Stomach (tissue), 9 donors: ENCODE results near the gene KIAA1210. TPM values are rescaled to one million over a fixed set of nuclear protein-coding genes. Genes with fewer than 3 reads are reported as not detected.

Experiments
- DNase-seq, 2 donors: peaks; one replicate each; pipeline versions ENCODE4 v3.0.0 to v3.0.0-alpha.2; 2013 to 2019
- H3K27ac ChIP-seq, 5 donors: fragments of 200-600 bp in 4 of 5; sonication (generic) in 4 of 5; one replicate each; pipeline ENCODE4 v1.5.1; 2013 to 2019; ENCODE audit warnings: mild to moderate bottlenecking in 1 of 5, moderate library complexity in 1 of 5
- H3K27me3 ChIP-seq, 3 donors: fragments of 200-600 bp; sonication (generic); one replicate each; pipeline ENCODE4 v1.5.1; 2017 to 2019; ENCODE audit warnings: mixed run types in 1 of 3
- H3K36me3 ChIP-seq, 4 donors: fragments of 200-600 bp; sonication (generic); 1 replicate in 3 of 4; 2 replicates in 1 of 4; pipeline ENCODE4 v1.5.1; 2016 to 2019
- H3K4me1 ChIP-seq, 4 donors: fragments of 200-600 bp; sonication (generic); one replicate each; pipeline ENCODE4 v1.5.1; 2016 to 2019
- H3K4me3 ChIP-seq, 4 donors: fragments of 200-600 bp; sonication (generic) in 3 of 4; one replicate each; pipeline ENCODE4 v1.5.1; 2016 to 2019; ENCODE audit warnings: mild to moderate bottlenecking in 1 of 4
- H3K9me3 ChIP-seq, 4 donors: fragments of 200-600 bp; sonication (generic); one replicate each; pipeline ENCODE4 v1.5.1; 2016 to 2019
- EP300 ChIP-seq: sonication (generic); formaldehyde crosslinking; IDR thresholded peaks from one replicate; pipeline ENCODE4 v1.6.1; 2017; ENCODE audit warnings: antibody characterized with exemption
- POLR2A ChIP-seq, 4 donors: fragments of 450-650 bp; IDR thresholded peaks; one replicate each; pipeline ENCODE4 v1.6.1; 2016; ENCODE audit warnings: antibody characterized with exemption in 4 of 4, control low read depth in 2 of 4, mild to moderate bottlenecking in 1 of 4, moderate library complexity in 1 of 4
- POLR2AphosphoS5 ChIP-seq, 3 donors: sonication (generic); formaldehyde crosslinking; IDR thresholded peaks; one replicate each; pipeline ENCODE4 v1.6.1; 2016; ENCODE audit warnings: antibody characterized with exemption in 3 of 3
- WGBS, 5 donors: extraction: QIAGEN DNeasy Blood & Tissue Kit in 3 of 5; methylation state at CpG; one replicate each; pipeline versions ENCODE4 v1.1.5 to v1.1.7; 2013 to 2018; 5-methylcytosine and 5-hydroxymethylcytosine counted together
- intact Hi-C: fragments of 100-400 bp; cut with DNase I; formaldehyde crosslinking; loops from one replicate; pipeline ENCODE4 v1.15.1; 2023; ENCODE audit warnings: low total_unique reads
- polyA plus RNA-seq, 3 donors: library from polyadenylated mRNA; stranded (reverse); fragments of 200-250 nt; gene quantifications; one replicate each; pipeline ENCODE4 v1.2.3, GENCODE V29; 2013
- total RNA-seq, 5 donors: library from RNA; depleted of rRNA; stranded (reverse); fragments of >200 nt; gene quantifications; one replicate each; pipeline versions ENCODE4 v1.1.0 to v1.2.3, GENCODE V29; 2014 to 2016
- TF ChIP-seq, protein P1 (sequence below), 7 experiments: fragments of 450-650 bp in 4 of 7; fragments of 200-600 bp in 3 of 7; sonication (generic) in 3 of 7; IDR thresholded peaks; one replicate each; pipeline ENCODE4 v1.5.1; 2016 to 2019; ENCODE audit warnings: antibody characterized with exemption in 7 of 7, control low read depth in 2 of 7, mild to moderate bottlenecking in 1 of 7
- donor health status: healthy with polysubstance abuse.
- donor health status: Bipolar disorder and iron deficiency.
- donor health status: healthy.

KIAA1210 gene
- total and polyA plus RNA-seq, 8 donors, result 44.3 TPM; not detected in 7

DNA sequence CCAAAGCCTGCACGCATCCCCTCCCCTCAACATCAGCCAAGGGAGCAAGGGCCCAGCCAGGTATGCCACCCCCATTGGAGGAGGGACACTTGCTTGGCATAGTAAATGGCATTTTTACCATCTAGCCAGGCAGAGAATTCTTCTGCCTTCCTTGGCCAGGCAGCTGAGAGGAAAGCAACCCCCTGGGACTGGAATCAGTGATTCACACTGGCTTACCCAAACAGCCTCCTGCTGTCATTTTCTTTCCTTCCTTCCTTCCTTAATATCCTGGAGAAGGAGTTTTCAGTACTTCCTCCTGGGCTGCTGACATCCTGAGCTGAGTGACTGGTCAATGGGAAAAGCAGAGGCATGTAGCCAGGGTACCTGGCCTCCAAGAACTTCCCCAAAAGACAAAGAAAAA, 28.6 kb upstream of the KIAA1210 start:
- peaks cover 0 to 3% (median 3%) of the 10 kb centered on the region in 3 donors for H3K27me3 ChIP-seq
- no peak overlapping the region for H3K4me3 ChIP-seq
- no peaks in the 10 kb centered on the region for H3K36me3 ChIP-seq
- intact Hi-C loops, result no loop called here
- TF ChIP-seq, protein P1, sequence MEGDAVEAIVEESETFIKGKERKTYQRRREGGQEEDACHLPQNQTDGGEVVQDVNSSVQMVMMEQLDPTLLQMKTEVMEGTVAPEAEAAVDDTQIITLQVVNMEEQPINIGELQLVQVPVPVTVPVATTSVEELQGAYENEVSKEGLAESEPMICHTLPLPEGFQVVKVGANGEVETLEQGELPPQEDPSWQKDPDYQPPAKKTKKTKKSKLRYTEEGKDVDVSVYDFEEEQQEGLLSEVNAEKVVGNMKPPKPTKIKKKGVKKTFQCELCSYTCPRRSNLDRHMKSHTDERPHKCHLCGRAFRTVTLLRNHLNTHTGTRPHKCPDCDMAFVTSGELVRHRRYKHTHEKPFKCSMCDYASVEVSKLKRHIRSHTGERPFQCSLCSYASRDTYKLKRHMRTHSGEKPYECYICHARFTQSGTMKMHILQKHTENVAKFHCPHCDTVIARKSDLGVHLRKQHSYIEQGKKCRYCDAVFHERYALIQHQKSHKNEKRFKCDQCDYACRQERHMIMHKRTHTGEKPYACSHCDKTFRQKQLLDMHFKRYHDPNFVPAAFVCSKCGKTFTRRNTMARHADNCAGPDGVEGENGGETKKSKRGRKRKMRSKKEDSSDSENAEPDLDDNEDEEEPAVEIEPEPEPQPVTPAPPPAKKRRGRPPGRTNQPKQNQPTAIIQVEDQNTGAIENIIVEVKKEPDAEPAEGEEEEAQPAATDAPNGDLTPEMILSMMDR (IDR thresholded peaks at IDR 0.05), result no peak
- no peak for TF ChIP-seq POLR2A (IDR thresholded peaks at IDR 0.05)
- TF ChIP-seq EP300, result no peak
- TF ChIP-seq POLR2AphosphoS5 (IDR thresholded peaks at IDR 0.05), result no peak
- 83 to 100% (median 94%) methylated on average over 1 of the region's 1 CpG for WGBS, 5 donors
- no peaks in the 10 kb centered on the region for H3K9me3 ChIP-seq
- H3K27ac ChIP-seq, result no peak overlapping the region
- H3K4me1 ChIP-seq, result no peaks in the 10 kb centered on the region
- no peak for DNase-seq

DNA sequence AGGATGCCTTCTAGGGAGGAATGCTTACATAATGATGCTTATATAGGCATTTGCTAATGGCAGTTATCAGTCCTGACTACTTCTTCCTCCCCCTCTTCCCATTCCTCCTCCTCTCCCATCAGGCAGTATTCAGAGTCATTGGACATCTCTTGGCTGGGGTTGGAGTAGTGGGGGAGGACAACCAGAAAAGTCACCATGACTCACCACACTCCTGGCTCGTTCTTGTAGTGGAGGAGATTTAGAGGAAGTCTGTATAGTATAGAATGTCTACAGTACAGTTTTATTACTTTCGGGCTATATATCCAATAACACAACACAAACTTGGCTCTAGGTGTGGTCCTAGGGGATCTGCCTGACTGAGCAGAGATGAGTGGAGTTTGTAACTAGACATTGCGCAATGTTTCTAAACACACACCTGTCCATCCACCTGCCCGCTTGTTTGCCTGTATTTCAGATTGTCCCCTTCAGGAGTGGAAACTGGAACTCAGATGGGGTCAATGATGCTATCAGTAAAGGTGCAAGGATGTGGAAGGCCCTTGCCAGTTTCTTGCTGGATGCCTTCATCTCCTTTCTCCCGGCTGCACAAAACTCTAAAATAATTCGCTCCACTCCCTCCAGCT, 27.9 kb upstream of the KIAA1210 start:
- Histone ChIP-seq H3K9me3 (no peaks in the 10 kb centered on the region), H3K27me3 (peaks cover 0 to 3% (median 3%) of the 10 kb centered on the region in 3 donors), H3K4me1 (no peaks in the 10 kb centered on the region), H3K4me3 (no peak overlapping the region), H3K27ac (no peak overlapping the region), H3K36me3 (no peaks in the 10 kb centered on the region)
- peak in 1 of 2 donors; percentile 41 for DNase-seq
- intact Hi-C loops, result no loop called here
- TF ChIP-seq, protein P1 (IDR thresholded peaks at IDR 0.05), result no peak
- TF ChIP-seq POLR2A (IDR thresholded peaks at IDR 0.05), result no peak
- no peak for TF ChIP-seq EP300
- TF ChIP-seq POLR2AphosphoS5 (IDR thresholded peaks at IDR 0.05), result no peak
- WGBS, 5 donors, result 54 to 67% (median 63%) methylated on average over 6 of the region's 6 CpGs

DNA sequence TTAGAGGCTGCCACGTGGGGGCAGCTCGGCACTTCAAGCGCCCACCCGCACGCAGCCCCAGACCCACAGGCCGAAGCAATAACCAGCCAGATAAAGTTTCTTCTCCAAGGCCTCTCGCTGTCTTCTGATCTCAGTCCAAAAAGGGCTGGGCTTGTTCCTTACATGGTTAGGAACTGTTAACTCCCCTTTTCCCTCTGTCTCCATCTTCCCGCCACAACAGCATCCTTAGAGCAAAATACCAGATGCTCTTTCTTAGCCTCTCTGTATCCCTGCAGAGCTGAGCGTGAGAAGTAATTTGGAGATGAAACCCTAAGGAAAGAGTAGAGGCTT, 23.4 kb upstream of the KIAA1210 start:
- H3K4me1 ChIP-seq, result no peaks in the 10 kb centered on the region
- no peak overlapping the region for H3K4me3 ChIP-seq
- intact Hi-C loops, result no loop called here
- peaks cover 0 to 3% (median 3%) of the 10 kb centered on the region in 3 donors for H3K27me3 ChIP-seq
- no peak overlapping the region for H3K27ac ChIP-seq
- no peaks in the 10 kb centered on the region for H3K36me3 ChIP-seq
- TF ChIP-seq EP300 (no peak), POLR2AphosphoS5 (IDR thresholded peaks at IDR 0.05) (no peak), POLR2A (IDR thresholded peaks at IDR 0.05) (no peak)
- TF ChIP-seq, protein P1 (IDR thresholded peaks at IDR 0.05), result no peak
- no peaks in the 10 kb centered on the region for H3K9me3 ChIP-seq
- 35 to 54% (median 42%) methylated on average over 6 to 9 of the region's 9 CpGs for WGBS, 5 donors
- peak in 1 of 2 donors; percentile 56 for DNase-seq

DNA sequence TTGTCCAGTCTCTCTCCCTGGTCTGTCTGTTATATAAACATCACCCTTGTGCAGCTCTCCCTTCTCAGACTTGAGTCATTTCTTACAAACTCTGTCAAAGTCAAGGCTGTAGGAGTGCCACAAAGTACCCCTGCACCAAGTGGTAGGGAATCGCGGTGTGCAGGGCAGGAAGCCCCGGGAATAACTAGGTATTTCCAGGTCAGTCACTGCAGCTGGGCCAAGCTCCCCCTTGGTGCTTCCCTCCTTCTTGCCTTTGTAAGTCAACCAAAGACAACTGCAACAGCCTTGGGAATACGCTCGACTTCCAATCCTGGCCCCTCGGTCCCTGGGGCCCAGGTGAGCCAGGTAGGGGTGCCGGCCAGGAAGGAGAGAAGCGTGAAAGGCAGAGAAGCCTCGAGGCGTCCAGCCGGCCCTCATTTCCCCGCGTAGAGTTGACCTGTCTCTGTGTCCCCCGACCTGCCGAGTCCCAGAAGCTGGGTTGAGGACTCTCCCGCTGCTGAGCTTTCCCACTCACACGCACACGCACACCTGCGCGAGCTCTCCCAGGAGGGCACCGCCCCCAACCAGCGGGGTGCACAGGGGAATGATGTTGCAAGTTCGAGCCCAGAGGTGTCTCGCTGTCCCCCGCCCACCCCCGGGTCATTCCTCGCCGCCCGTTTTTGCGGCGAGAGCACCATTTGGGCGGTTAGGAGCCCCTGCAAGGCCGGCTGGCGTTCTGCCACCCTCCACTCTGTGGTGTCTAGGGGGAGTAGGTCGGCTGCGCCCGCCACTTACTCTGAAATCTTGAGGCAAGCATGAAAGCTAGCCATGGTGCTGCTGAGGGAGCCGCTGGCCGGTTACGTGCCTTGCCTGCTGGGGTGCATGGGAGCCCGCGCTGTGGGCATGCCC, 22.8 kb upstream of the KIAA1210 start:
- Histone ChIP-seq H3K36me3 (no peaks in the 10 kb centered on the region), H3K4me1 (no peaks in the 10 kb centered on the region), H3K27me3 (peaks cover 0 to 3% (median 3%) of the 10 kb centered on the region in 3 donors), H3K9me3 (no peaks in the 10 kb centered on the region), H3K4me3 (no peak overlapping the region), H3K27ac (no peak overlapping the region)
- 47 to 69% (median 64%) methylated on average over 10 to 42 of the region's 42 CpGs for WGBS, 5 donors
- no peak for DNase-seq
- intact Hi-C loops, result no loop called here
- TF ChIP-seq POLR2AphosphoS5 (IDR thresholded peaks at IDR 0.05) (no peak), EP300 (no peak), POLR2A (IDR thresholded peaks at IDR 0.05) (no peak)
- TF ChIP-seq, protein P1 (IDR thresholded peaks at IDR 0.05), result no peak
